ENCODE measurements around the gene NCR1.
"Not testable (repeated sequence)": the region's sequence is repeated elsewhere in the genome, so short reads cannot be mapped to it uniquely, and the experiment has no call there.

NCR1 gene

DNA sequence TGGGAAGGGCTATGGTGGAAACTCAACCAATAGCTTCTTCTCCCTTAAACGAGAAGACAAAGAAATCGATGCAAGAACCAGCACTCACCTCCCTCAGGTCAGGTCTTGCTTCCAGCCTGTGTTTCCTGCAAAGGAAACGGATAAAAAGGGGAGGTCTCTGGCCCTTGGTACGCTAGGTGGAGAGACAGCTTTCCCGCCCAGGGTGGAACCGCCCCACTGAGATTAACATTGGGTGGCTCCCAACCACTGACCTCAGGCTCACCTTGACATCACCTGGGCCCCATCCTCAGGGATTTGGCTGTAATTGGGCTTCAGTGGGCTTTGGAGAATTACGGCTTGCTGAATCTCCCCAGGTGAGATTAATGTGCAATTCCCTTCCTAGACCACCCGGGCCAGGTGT lies 41.4 kb downstream of the NCR1 start, which contains the start of gene NLRP7:
Gene NLRP7, minus strand, starts transcription at position 150 of the 400 bp plus-strand sequence.
- Histone ChIP-seq H3K27ac (no peak within 1 kb of the TSS), H3K27me3 (ENCODE audit: insufficient read depth, low read depth, severe bottlenecking) (peaks cover 2% of the 10 kb centered on the region), H3K4me3 (ENCODE audit: low read depth, low read length) (no peak within 1 kb of the TSS), H3K36me3 (no peaks in the 10 kb centered on the region), H3K9me3 (ENCODE audit: severe bottlenecking) (peaks cover 2% of the 10 kb centered on the region)
- TF ChIP-seq, protein P1, sequence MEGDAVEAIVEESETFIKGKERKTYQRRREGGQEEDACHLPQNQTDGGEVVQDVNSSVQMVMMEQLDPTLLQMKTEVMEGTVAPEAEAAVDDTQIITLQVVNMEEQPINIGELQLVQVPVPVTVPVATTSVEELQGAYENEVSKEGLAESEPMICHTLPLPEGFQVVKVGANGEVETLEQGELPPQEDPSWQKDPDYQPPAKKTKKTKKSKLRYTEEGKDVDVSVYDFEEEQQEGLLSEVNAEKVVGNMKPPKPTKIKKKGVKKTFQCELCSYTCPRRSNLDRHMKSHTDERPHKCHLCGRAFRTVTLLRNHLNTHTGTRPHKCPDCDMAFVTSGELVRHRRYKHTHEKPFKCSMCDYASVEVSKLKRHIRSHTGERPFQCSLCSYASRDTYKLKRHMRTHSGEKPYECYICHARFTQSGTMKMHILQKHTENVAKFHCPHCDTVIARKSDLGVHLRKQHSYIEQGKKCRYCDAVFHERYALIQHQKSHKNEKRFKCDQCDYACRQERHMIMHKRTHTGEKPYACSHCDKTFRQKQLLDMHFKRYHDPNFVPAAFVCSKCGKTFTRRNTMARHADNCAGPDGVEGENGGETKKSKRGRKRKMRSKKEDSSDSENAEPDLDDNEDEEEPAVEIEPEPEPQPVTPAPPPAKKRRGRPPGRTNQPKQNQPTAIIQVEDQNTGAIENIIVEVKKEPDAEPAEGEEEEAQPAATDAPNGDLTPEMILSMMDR (IDR thresholded peaks at IDR 0.05; ENCODE audit: low read depth, low read length) = no peak
- no peak for DNase-seq

DNA sequence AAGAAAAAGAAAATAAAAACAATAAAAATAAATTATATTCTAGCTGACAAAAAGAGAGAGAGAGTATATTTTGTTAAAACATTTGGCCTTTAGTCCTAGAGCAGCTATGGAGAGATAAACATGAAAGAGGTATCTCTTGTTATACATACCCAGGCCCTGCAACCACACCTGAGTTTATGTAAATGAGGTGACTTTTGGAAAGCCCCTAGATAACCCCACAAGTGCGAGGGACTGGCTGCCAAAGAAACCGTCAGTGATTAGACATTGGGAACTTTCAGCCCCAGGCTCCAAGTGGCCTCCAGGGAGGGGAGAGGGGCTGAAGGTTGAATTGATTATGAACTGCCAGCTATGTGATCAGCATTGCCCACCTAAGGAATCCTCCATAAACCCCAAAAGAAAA lies 43.5 kb downstream of the NCR1 start:
- Histone ChIP-seq H3K27me3 (ENCODE audit: insufficient read depth, low read depth, severe bottlenecking) (no peaks in the 10 kb centered on the region), H3K9me3 (ENCODE audit: severe bottlenecking) (no peaks in the 10 kb centered on the region), H3K27ac (no peak overlapping the region), H3K36me3 (no peaks in the 10 kb centered on the region), H3K4me3 (ENCODE audit: low read depth, low read length) (no peak overlapping the region)
- no peak for DNase-seq
- TF ChIP-seq, protein P1 (IDR thresholded peaks at IDR 0.05; ENCODE audit: low read depth, low read length) = no peak

GRCh38 chr19:54950580-54950979 lies 44.6 kb downstream of the NCR1 start:
- H3K36me3 ChIP-seq; H3K27ac ChIP-seq; H3K4me3 ChIP-seq (ENCODE audit: low read depth, low read length); H3K9me3 ChIP-seq (ENCODE audit: severe bottlenecking); H3K27me3 ChIP-seq (ENCODE audit: insufficient read depth, low read depth, severe bottlenecking); DNase-seq: not testable (repeated sequence)

DNA sequence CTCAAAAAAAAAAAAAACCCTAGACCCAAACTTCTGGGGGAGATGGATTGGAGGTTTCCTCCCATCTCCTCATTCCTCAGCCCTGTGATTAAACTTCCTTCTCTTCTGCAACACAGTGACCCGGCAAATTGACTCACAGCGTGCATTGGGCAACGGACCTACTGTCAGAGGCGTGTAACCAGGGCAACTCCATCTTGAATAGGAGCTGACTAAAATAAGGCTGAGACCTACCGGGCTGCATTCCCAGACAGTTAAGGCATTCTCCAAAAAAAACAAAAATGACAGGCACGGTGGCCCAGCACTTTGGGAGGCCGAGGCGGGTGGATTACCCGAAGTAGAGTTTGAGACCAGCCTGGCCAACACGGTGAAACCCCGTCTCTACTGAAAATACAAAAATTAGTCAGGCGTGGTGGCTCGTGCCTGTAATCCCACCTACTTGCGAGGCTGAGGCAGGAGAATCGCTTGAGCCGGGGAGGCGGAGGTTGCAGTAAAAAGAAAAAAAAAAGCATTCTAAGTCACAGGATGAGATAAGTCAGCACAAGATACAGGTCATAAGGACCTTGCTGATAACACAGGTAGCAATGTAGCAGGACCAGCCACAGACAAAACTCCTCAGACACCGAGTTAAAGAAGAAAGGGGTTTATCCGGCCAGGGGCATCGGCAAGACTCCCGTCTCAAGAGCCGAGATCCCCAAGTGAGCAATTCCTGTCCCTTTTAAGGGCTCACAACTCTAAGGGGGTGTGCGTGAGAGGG lies 46.8 kb downstream of the NCR1 start:
- H3K36me3 ChIP-seq = no peaks in the 10 kb centered on the region
- H3K9me3 ChIP-seq (ENCODE audit: severe bottlenecking) = peaks cover 2% of the 10 kb centered on the region
- peaks cover 3% of the 10 kb centered on the region for H3K27me3 ChIP-seq (ENCODE audit: insufficient read depth, low read depth, severe bottlenecking)
- DNase-seq = no peak
- H3K27ac ChIP-seq = no peak overlapping the region
- no peak overlapping the region for H3K4me3 ChIP-seq (ENCODE audit: low read depth, low read length)
- TF ChIP-seq, protein P1 (IDR thresholded peaks at IDR 0.05; ENCODE audit: low read depth, low read length) = no peak

GRCh38 chr19:54953345-54953713 lies 47.4 kb downstream of the NCR1 start:
- not testable (repeated sequence) for H3K36me3 ChIP-seq; H3K27ac ChIP-seq; H3K9me3 ChIP-seq (ENCODE audit: severe bottlenecking); H3K4me3 ChIP-seq (ENCODE audit: low read depth, low read length); H3K27me3 ChIP-seq (ENCODE audit: insufficient read depth, low read depth, severe bottlenecking); DNase-seq

DNA sequence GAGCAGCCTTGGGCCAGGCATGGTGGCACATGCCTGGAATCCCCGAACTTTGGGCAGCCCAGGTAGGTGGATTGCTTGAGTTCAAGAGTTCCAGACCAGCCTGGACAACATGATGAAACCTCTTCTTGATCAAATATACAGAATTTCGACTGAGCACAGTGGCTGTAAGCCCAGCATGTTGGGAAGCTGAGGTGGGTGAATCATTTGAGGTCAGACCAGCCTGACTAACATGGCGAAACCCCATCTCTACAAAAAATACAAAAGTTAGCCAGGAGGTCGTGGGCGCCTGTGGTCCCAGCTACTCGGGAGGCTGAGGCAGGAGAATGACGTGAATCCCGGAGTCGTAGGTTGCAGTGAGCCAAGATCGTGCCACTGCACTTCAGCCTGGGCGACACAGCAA lies 49.4 kb downstream of the NCR1 start:
- no peak overlapping the region for H3K27ac ChIP-seq
- H3K27me3 ChIP-seq (ENCODE audit: insufficient read depth, low read depth, severe bottlenecking) = peaks cover 3% of the 10 kb centered on the region
- H3K9me3 ChIP-seq (ENCODE audit: severe bottlenecking) = peaks cover 2% of the 10 kb centered on the region
- no peak overlapping the region for H3K4me3 ChIP-seq (ENCODE audit: low read depth, low read length)
- TF ChIP-seq, protein P1 (IDR thresholded peaks at IDR 0.05; ENCODE audit: low read depth, low read length) = no peak
- no peaks in the 10 kb centered on the region for H3K36me3 ChIP-seq
- DNase-seq = no peak

- H3K27ac ChIP-seq = no peak overlapping the region
- TF ChIP-seq, protein P1 (IDR thresholded peaks at IDR 0.05; ENCODE audit: low read depth, low read length) = no peak
- DNase-seq = no peak
Measured at GRCh38 chr19:54959840-54960239, 53.9 kb downstream of the NCR1 start.

More at GRCh38 chr19:54959840-54960239, 53.9 kb downstream of the NCR1 start:
- H3K4me3 ChIP-seq (ENCODE audit: low read depth, low read length) = no peak overlapping the region
- peaks cover 2% of the 10 kb centered on the region for H3K9me3 ChIP-seq (ENCODE audit: severe bottlenecking)
- no peaks in the 10 kb centered on the region for H3K36me3 ChIP-seq
- H3K27me3 ChIP-seq (ENCODE audit: insufficient read depth, low read depth, severe bottlenecking) = peaks cover 3% of the 10 kb centered on the region
